PC-9 (cell line): ENCODE measurements around the gene DLAT. TPM values are rescaled to one million over a fixed set of nuclear protein-coding genes. Genes with fewer than 3 reads are reported as not detected.
"Not testable (repeated sequence)": the region's sequence is repeated elsewhere in the genome, so short reads cannot be mapped to it uniquely, and the experiment has no call there.

Experiments
- BruUV-seq: library from RNA; stranded (reverse); fragments of 400-500 nt; replicated peaks from 2 replicates; lab custom pipeline; 2021; lab: Mats Ljungman, UMichigan
- CTCF ChIA-PET: fragments of 300-600 bp; sonication (Branson Sonifier 250); formaldehyde crosslinking; loops from one replicate; lab custom pipeline; 2022; ENCODE audit warnings: antibody characterized with exemption; lab: Charles Lee
- POLR2A ChIA-PET: fragments of 300-600 bp; sonication (Branson Sonifier 250); formaldehyde crosslinking; loops from one replicate; lab custom pipeline; 2022; ENCODE audit warnings: antibody characterized with exemption; ENCODE audit not compliant: unreplicated experiment; lab: Charles Lee
- DNase-seq, 2 experiments: peaks; one replicate each; pipeline versions ENCODE4 v3.0.0 to v3.0.0-alpha.2; 2015 to 2022; ENCODE audit warnings: mixed read lengths in 1 of 2
- H2AFZ ChIP-seq: fragments of 200-600 bp; sonication (generic); 2 replicates; pipeline ENCODE4 v1.8.1; 2017; ENCODE audit warnings: antibody characterized with exemption
- H3F3A ChIP-seq: fragments of 200-600 bp; sonication (generic); 2 replicates; pipeline ENCODE4 v1.8.1; 2017; ENCODE audit warnings: antibody characterized with exemption, mild to moderate bottlenecking, low read depth; ENCODE audit not compliant: insufficient read depth
- H3K27ac ChIP-seq: fragments of 200-600 bp; sonication (generic); 2 replicates; pipeline ENCODE4 v1.6.1; 2016; ENCODE audit warnings: mixed run types
- H3K27me3 ChIP-seq: fragments of 200-600 bp; sonication (generic); 2 replicates; pipeline ENCODE4 v1.6.1; 2016; ENCODE audit warnings: low read depth, mixed run types; ENCODE audit not compliant: insufficient read depth
- H3K36me3 ChIP-seq: fragments of 200-600 bp; sonication (generic); 2 replicates; pipeline ENCODE4 v1.6.1; 2016; ENCODE audit warnings: low read depth, mixed run types
- H3K4me1 ChIP-seq: fragments of 200-600 bp; sonication (generic); replicated peaks from 2 replicates; pipeline ENCODE4 v1.6.1; 2016; ENCODE audit warnings: mixed run types; ENCODE audit not compliant: insufficient read depth
- H3K4me2 ChIP-seq: fragments of 200-600 bp; sonication (generic); 2 replicates; pipeline ENCODE4 v1.6.1; 2017; ENCODE audit warnings: mixed run types
- H3K4me3 ChIP-seq: fragments of 200-600 bp; sonication (generic); 2 replicates; pipeline ENCODE4 v1.6.1; 2016; ENCODE audit warnings: mixed run types
- H3K79me2 ChIP-seq: fragments of 200-600 bp; sonication (generic); 2 replicates; pipeline ENCODE4 v1.6.1; 2017; ENCODE audit warnings: low read depth, mixed run types
- H3K9me2 ChIP-seq: fragments of 200-600 bp; sonication (generic); 2 replicates; pipeline ENCODE4 v1.8.1; 2017; ENCODE audit warnings: mild to moderate bottlenecking; ENCODE audit not compliant: insufficient read depth
- H3K9me3 ChIP-seq: fragments of 200-600 bp; sonication (generic); 2 replicates; pipeline ENCODE4 v1.8.1; 2016; ENCODE audit warnings: low read depth; ENCODE audit not compliant: insufficient read depth
- H4K20me1 ChIP-seq: fragments of 200-600 bp; sonication (generic); 2 replicates; pipeline ENCODE4 v1.8.1; 2017; ENCODE audit not compliant: insufficient read depth
- EZH2 ChIP-seq: fragments of 200-600 bp; sonication (generic); IDR thresholded peaks from 2 replicates; pipeline ENCODE4 v1.8.0; 2017; ENCODE audit warnings: antibody characterized with exemption, low read depth
- intact Hi-C: fragments of 100-400 bp; cut with micrococcal nuclease; formaldehyde crosslinking; loops from one replicate; pipeline ENCODE4 v1.10.0; 2022; ENCODE audit not compliant: unreplicated experiment
- total RNA-seq: library from RNA; stranded (reverse); gene quantifications from 2 replicates; pipeline ENCODE4 v1.2.3, GENCODE V29; 2021
- TF ChIP-seq, protein P1 (sequence below): fragments of 200-600 bp; sonication (generic); conservative IDR thresholded peaks from 2 replicates; pipeline ENCODE4 v1.6.1; 2017; ENCODE audit warnings: mixed run types, antibody characterized with exemption, mild to moderate bottlenecking, moderate library complexity

Gene DLAT
- total RNA-seq, 1 experiment from 2014 or later = 44.9 TPM

DNA sequence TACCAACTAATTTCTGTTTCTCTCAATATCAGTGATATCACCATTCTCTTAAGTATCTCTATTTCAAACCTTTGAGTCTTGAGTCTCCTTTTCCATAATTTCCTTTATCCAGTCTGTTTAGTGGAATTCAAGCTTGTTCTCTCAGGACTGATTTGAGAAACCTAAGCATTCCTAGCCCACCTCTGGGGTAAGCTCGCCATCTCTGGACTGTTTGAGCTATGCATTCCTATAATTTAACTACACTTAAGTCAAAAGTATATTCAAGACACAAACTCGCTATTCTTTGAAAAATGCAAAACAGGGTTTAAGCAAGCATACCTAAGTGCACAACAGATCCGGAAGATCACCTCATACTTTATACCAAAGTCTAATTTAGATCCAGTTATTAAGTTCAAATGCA, 2.1 kb upstream of the DLAT start:
- H2AFZ ChIP-seq = no peak overlapping the region
- H3K4me2 ChIP-seq = peak overlapping the region; percentile 97; the same call in 1 of the 2 replicates
- H3K9me2 ChIP-seq = no peaks in the 10 kb centered on the region
- H3F3A ChIP-seq = peaks cover 9% of the 10 kb centered on the region
- H3K9me3 ChIP-seq = no peaks in the 10 kb centered on the region
- peaks cover 12% of the 10 kb centered on the region for H3K79me2 ChIP-seq
- H3K27ac ChIP-seq = no peak overlapping the region
- intact Hi-C loops = no loop called here
- DNase-seq = no peak
- POLR2A ChIA-PET = interaction anchor here (0.6 kb wide), 1 partner anchor 1642 kb away, joined by 5 read pairs; no protein-coding TSS in a partner anchor
- no peak overlapping the region for H3K4me3 ChIP-seq
- H3K27me3 ChIP-seq = no peaks in the 10 kb centered on the region
- peaks cover 3% of the 10 kb centered on the region for H3K36me3 ChIP-seq
- peaks cover 14% of the 10 kb centered on the region for H3K4me1 ChIP-seq
- TF ChIP-seq EZH2 = no peak
- BruUV-seq = no TSS peak
- no peaks in the 10 kb centered on the region for H4K20me1 ChIP-seq
- CTCF ChIA-PET = no interaction called here

DNA sequence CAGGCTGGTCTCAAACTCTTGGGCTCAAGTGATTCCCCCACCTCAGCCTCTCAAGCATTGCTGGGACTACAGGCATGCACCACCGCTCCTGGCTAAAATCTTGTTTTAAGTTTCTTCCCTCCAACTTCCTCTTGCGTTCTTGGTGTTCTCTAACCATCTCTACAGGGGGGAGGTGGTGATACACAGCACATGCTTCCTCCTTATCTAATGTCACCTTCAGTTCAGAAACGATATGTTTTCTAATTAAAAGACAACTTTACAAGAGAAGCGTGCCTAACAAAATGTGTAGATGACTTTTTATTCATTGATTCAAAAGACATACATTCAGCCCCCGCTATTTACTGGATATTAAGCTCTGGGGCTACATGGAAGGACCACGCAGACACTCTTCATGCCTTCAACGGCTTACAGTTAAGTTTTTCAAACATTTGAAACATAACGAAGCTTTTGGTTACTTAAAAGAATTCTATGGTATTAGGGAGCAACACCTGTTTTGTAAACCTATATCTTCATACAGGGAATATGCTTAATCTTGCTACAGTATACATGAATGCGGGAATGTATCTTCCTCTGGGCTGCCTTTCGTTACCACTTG, 933 bp upstream of the DLAT start:
- BruUV-seq = TSS peak; percentile 69
- H3K79me2 ChIP-seq = peaks cover 12% of the 10 kb centered on the region
- peak overlapping the region; percentile 86 for H3K4me3 ChIP-seq
- H3K9me3 ChIP-seq = no peaks in the 10 kb centered on the region
- CTCF ChIA-PET = no interaction called here
- H3K4me2 ChIP-seq = peak overlapping the region; percentile 97
- peak overlapping the region; percentile 76 for H3K27ac ChIP-seq
- H2AFZ ChIP-seq = peak overlapping the region; percentile 96
- DNase-seq = no peak
- intact Hi-C loops = no loop called here
- H3K9me2 ChIP-seq = no peaks in the 10 kb centered on the region
- POLR2A ChIA-PET = no interaction called here
- H3K36me3 ChIP-seq = peaks cover 15% of the 10 kb centered on the region
- no peaks in the 10 kb centered on the region for H3K27me3 ChIP-seq
- no peak for TF ChIP-seq EZH2
- TF ChIP-seq, protein P1, sequence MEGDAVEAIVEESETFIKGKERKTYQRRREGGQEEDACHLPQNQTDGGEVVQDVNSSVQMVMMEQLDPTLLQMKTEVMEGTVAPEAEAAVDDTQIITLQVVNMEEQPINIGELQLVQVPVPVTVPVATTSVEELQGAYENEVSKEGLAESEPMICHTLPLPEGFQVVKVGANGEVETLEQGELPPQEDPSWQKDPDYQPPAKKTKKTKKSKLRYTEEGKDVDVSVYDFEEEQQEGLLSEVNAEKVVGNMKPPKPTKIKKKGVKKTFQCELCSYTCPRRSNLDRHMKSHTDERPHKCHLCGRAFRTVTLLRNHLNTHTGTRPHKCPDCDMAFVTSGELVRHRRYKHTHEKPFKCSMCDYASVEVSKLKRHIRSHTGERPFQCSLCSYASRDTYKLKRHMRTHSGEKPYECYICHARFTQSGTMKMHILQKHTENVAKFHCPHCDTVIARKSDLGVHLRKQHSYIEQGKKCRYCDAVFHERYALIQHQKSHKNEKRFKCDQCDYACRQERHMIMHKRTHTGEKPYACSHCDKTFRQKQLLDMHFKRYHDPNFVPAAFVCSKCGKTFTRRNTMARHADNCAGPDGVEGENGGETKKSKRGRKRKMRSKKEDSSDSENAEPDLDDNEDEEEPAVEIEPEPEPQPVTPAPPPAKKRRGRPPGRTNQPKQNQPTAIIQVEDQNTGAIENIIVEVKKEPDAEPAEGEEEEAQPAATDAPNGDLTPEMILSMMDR = no peak
- peaks cover 9% of the 10 kb centered on the region for H3F3A ChIP-seq
- peaks cover 14% of the 10 kb centered on the region for H3K4me1 ChIP-seq
- no peaks in the 10 kb centered on the region for H4K20me1 ChIP-seq

DNA sequence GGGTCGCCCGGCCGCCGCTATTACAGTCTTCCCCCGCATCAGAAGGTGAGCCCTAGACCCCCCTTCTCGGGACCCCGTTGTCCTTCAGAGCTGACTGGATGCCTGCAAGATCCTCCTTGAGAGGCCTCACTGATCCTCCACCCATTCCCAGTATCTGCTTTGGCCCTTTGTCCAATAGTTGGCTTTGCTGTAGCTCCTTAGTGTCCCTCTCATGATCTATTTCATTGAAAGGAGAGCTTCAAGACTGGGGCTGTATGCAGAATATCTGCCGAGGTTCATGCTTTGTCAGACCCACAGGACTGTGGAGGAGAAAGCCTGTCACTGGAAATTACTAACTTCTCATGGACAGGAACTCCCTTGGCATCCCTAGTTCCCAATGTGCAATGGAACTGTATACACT, 499 bp downstream of the DLAT start:
- peaks cover 12% of the 10 kb centered on the region for H3F3A ChIP-seq
- DNase-seq = no peak
- H3K36me3 ChIP-seq = peaks cover 26% of the 10 kb centered on the region
- H3K27me3 ChIP-seq = no peaks in the 10 kb centered on the region
- H2AFZ ChIP-seq = peak overlapping the region; percentile 96
- no peak for TF ChIP-seq EZH2
- TF ChIP-seq, protein P1 = no peak
- H3K4me3 ChIP-seq = peak overlapping the region; percentile 86
- no peaks in the 10 kb centered on the region for H4K20me1 ChIP-seq
- intact Hi-C loops = loop anchor here (5.0 kb wide), 1 partner anchor 47 kb away; the partner anchor contains the start of genes NKAPD1 and PIH1D2
- peak overlapping the region; percentile 97 for H3K4me2 ChIP-seq
- BruUV-seq = TSS peak; percentile 56
- H3K9me3 ChIP-seq = no peaks in the 10 kb centered on the region
- H3K4me1 ChIP-seq = peaks cover 14% of the 10 kb centered on the region
- CTCF ChIA-PET = no interaction called here
- H3K9me2 ChIP-seq = no peaks in the 10 kb centered on the region
- H3K79me2 ChIP-seq = peaks cover 13% of the 10 kb centered on the region
- H3K27ac ChIP-seq = peak overlapping the region; percentile 76
- POLR2A ChIA-PET = interaction anchor here (0.6 kb wide), 1 partner anchor 61 kb away, joined by 5 read pairs; the partner anchor contains the start of genes SDHD and TIMM8B

DNA sequence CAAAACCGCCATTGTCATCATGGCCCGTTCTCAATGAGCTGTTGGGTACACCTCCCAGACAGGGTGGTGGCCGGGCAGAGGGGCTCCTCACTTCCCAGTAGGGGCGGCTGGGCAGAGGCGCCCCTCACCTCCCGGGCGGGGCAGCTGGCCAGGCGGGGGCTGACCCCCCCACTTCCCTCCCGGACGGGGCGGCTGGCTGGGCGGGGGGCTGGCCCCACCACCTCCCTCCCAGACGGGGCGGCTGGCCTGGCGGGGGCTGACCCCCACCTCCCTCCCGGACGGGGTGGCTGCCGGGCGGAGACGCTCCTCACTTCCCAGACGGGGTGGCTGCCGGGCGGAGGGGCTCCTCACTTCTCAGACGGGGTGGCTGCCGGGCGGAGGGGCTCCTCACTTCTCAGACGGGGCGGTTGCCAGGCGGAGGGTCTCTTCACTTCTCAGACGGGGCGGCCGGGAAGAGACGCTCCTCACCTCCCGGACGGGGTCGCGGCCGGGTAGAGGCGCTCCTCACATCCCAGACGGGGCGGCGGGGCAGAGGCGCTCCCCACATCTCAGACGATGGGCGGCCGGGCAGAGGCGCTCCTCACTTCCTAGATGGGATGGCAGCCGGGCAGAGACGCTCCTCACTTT, 1.7 kb downstream of the DLAT start:
- H3K9me2 ChIP-seq, H3K27ac ChIP-seq, H3K9me3 ChIP-seq, H4K20me1 ChIP-seq, POLR2A ChIA-PET, CTCF ChIA-PET, DNase-seq, H3K4me2 ChIP-seq, H3K27me3 ChIP-seq, H3K4me3 ChIP-seq, H2AFZ ChIP-seq, BruUV-seq: not testable (repeated sequence)
- intact Hi-C loops = loop anchor here (5.0 kb wide), 1 partner anchor 45 kb away; the partner anchor contains the start of genes NKAPD1 and PIH1D2
- Histone ChIP-seq H3K79me2 (peaks cover 17% of the 10 kb centered on the region), H3F3A (peaks cover 17% of the 10 kb centered on the region), H3K4me1 (peaks cover 14% of the 10 kb centered on the region), H3K36me3 (peaks cover 30% of the 10 kb centered on the region)
